Stimulated activated memory B cell treated with anti-CD40 and anti-IgM and Interleukin-4, amounts not matched to agents 10 μg/mL and 1 μg/mL and 100 μg/mL, for 72 hours (primary cell): Measurements from ENCODE around the gene MPRIP.
"Not testable (repeated sequence)": the region's sequence is repeated elsewhere in the genome, so short reads cannot be mapped to it uniquely, and the experiment has no call there.

Experiments used
- ATAC-seq: fragments of 150-1000 bp; cut with Tn5 transposase; 2 replicates; pipeline ENCODE4 v1.10.0; 2021
- H3K27ac Mint-ChIP-seq: one replicate; pipeline ENCODE4 v1.8.0; 2022; ENCODE audit warnings: mild to moderate bottlenecking, mixed read lengths
- H3K27me3 Mint-ChIP-seq: one replicate; pipeline ENCODE4 v1.8.0; 2022; ENCODE audit warnings: mixed read lengths
- H3K36me3 Mint-ChIP-seq: one replicate; pipeline ENCODE4 v1.8.0; 2022; ENCODE audit warnings: mixed read lengths
- H3K4me1 Mint-ChIP-seq: one replicate; pipeline ENCODE4 v1.8.0; 2022; ENCODE audit warnings: mixed read lengths
- H3K4me3 Mint-ChIP-seq: one replicate; pipeline ENCODE4 v1.8.0; 2022; ENCODE audit warnings: mild to moderate bottlenecking, moderate library complexity, mixed read lengths
- H3K9me3 Mint-ChIP-seq: one replicate; pipeline ENCODE4 v1.8.0; 2022; ENCODE audit warnings: mixed read lengths

Gene MPRIP

DNA sequence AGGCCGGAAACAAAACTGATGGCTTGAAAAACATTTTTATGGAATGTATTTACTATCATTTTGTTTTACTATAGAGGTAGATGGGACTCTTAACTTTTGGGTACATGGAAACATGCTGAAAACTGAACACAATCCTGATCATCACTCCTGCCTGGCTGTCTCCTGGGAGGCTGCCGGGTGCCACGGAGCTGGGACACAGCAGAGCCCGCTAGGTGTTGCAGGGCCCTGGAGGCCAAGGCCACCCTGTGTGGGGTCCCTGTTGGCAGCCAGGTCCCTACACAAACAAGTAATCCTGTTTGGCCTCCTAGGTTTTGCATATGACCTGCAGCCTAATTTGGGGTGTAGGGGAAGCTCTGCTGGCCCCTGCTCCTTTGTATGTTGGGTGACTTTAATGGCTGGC lies 146.3 kb downstream of the MPRIP start:
- Mint-ChIP-seq H3K27me3 (no peaks in the 10 kb centered on the region), H3K4me1 (peaks cover 22% of the 10 kb centered on the region), H3K27ac (peak overlapping the region; percentile 51), H3K9me3 (no peaks in the 10 kb centered on the region), H3K36me3 (peaks cover 20% of the 10 kb centered on the region), H3K4me3 (no peak overlapping the region)
- no peak for ATAC-seq

DNA sequence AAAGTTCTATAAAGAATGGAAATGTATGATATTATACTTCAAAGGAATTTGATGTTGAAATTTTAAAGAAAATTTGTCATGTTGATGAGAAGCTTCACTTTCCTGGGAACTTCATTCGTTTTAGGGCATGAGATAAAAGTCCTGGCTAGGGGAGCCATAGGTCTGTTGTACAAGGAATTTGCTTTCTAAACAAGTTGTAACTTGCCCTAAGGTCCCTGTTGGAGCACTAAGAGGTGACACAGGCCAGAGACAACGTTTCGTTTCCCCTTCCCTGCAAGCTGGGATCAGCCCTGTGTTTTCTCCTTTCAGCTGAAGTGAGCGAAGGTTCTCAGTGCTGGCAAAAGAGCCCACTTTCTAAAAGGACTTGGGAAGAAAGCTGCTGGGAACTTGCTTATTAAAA lies 147.3 kb downstream of the MPRIP start:
- no peak for ATAC-seq
- H3K27me3 Mint-ChIP-seq, result no peaks in the 10 kb centered on the region
- H3K4me3 Mint-ChIP-seq, result no peak overlapping the region
- peaks cover 12% of the 10 kb centered on the region for H3K4me1 Mint-ChIP-seq
- no peak overlapping the region for H3K27ac Mint-ChIP-seq
- peaks cover 17% of the 10 kb centered on the region for H3K36me3 Mint-ChIP-seq
- H3K9me3 Mint-ChIP-seq, result no peaks in the 10 kb centered on the region

DNA sequence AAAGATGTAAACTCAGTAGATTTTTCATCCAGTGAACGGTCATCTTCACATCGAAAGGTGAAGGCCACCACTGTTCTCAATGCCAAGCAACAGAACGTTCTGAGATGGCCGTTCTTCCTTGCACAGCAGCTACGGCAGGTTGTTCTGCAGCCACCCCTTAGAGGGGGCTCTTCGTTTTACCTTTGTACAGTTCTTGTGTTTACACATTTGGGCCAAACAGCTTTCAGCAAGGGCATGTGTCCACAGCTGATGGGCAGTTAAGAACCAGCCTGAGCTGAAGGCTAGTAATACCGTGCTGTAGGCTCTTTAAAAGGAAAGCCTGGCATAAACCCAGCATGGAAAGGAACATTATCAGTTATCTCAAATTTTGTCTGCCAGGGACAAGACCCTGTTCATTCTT lies 147.9 kb downstream of the MPRIP start:
- H3K27me3 Mint-ChIP-seq, result no peaks in the 10 kb centered on the region
- H3K36me3 Mint-ChIP-seq, result peaks cover 13% of the 10 kb centered on the region
- no peak for ATAC-seq
- no peak overlapping the region for H3K4me3 Mint-ChIP-seq
- no peaks in the 10 kb centered on the region for H3K9me3 Mint-ChIP-seq
- peaks cover 6% of the 10 kb centered on the region for H3K4me1 Mint-ChIP-seq
- H3K27ac Mint-ChIP-seq, result no peak overlapping the region

DNA sequence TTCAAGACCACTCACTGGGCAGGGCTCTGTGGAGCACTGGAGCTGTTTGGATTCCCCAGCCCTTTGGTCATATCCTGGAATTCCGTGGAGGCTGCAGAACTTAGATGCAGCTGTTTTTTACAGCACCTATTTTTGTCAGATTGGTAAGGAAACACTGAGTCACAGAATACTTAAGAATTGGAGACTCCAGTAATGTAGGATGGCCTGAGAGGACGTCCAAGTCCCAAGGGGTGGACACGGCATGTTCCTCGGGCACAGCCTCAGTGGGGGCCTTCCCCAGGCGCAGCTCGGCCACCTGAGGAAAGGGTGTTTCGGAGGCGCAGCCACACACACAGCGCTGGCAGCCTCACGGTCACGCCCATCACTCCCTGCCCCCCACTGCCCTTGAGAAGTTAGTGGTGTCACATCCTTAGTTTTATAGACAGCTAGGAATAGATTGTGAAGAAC lies 149.1 kb downstream of the MPRIP start:
- Mint-ChIP-seq H3K4me1 (no peaks in the 10 kb centered on the region), H3K36me3 (peaks cover 7% of the 10 kb centered on the region), H3K4me3 (no peak overlapping the region), H3K9me3 (no peaks in the 10 kb centered on the region), H3K27ac (no peak overlapping the region), H3K27me3 (no peaks in the 10 kb centered on the region)
- ATAC-seq, result no peak

DNA sequence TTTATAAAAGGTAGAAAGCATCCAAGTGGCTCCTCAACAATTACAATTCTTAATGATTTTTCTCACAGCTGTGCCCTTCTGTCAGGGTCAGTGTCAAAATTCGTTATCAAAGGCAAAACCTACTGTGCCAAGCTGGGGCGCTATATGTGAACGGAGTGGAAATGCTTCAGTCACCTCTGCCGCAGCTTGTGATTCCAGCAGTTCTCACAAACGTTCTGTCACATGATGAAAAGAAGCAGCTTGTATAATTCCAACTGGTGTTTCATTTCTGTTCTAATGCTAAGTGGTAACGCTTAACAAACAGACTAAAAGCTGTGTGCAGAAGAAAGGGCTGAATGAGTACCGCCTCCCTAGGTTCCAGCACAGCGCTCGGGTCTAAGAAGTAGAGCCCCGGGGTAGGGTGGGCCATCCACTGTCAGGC lies 149.7 kb downstream of the MPRIP start:
- Mint-ChIP-seq H3K4me3 (no peak overlapping the region), H3K36me3 (peaks cover 7% of the 10 kb centered on the region), H3K9me3 (no peaks in the 10 kb centered on the region), H3K27ac (no peak overlapping the region), H3K27me3 (no peaks in the 10 kb centered on the region), H3K4me1 (no peaks in the 10 kb centered on the region)
- ATAC-seq, result no peak

DNA sequence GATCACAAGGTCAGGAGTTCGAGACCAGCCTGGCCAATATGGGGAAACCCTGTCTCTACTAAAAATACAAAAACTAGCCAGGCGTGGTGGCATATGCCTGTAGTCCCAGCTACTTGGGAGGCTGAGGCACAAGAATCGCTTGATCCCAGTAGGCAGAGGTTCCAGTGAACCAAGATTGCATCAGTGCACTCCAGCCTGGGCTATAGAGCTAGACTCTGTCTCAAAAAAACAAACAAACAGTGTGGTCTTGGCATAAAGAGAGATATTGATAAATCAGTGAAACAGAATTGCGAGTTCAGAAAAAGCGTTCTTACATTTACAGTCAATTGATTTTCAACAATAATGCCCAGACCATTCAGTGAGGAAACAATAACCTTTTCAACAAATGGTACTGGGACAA lies 153.2 kb downstream of the MPRIP start:
- H3K4me3 Mint-ChIP-seq, ATAC-seq, H3K4me1 Mint-ChIP-seq, H3K27ac Mint-ChIP-seq, H3K27me3 Mint-ChIP-seq, H3K9me3 Mint-ChIP-seq, H3K36me3 Mint-ChIP-seq: not testable (repeated sequence)

DNA sequence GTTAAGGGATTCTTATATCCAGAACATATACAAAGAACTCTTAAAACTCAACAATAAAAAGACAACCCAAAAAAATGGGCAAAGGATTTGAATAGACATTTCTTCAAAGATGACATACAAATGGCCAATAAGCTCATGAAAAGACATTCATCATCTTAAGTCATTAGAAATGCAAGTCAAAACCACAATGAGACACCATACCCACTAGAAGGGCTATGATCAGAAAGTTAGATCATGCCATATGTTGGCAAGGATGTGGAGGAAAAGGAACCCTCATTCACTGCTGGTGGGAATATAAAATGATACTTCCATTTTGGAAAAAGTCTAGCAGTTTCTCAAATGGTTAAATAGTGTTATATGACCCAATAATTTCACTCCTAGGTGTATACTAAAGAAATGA lies 154.5 kb downstream of the MPRIP start:
- Mint-ChIP-seq H3K27ac (no peak overlapping the region), H3K36me3 (peaks cover 7% of the 10 kb centered on the region), H3K9me3 (no peaks in the 10 kb centered on the region), H3K4me1 (no peaks in the 10 kb centered on the region), H3K4me3 (no peak overlapping the region), H3K27me3 (no peaks in the 10 kb centered on the region)
- ATAC-seq, result no peak

DNA sequence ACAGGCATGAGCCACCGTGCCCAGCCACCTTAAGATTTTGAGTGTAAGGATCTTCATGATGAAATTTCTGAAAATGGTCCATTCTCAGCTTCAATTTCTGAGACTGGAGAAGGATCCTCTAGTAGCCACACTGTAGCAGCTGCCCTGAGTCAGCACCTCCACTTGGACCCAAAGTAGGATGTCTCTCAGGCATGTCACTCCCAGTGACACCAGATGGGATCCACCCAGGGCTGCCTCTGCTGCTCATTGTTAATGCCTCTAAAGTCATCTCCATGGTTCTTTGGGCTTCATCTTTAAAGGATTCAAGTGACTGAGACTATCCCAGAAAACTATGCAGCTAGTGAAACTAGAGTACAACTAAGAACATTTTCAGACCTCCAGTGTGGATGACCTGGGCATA lies 156.0 kb downstream of the MPRIP start:
- Mint-ChIP-seq H3K27me3 (no peaks in the 10 kb centered on the region), H3K4me1 (no peaks in the 10 kb centered on the region), H3K4me3 (no peak overlapping the region), H3K36me3 (peaks cover 19% of the 10 kb centered on the region), H3K9me3 (no peaks in the 10 kb centered on the region), H3K27ac (no peak overlapping the region)
- ATAC-seq, result no peak

DNA sequence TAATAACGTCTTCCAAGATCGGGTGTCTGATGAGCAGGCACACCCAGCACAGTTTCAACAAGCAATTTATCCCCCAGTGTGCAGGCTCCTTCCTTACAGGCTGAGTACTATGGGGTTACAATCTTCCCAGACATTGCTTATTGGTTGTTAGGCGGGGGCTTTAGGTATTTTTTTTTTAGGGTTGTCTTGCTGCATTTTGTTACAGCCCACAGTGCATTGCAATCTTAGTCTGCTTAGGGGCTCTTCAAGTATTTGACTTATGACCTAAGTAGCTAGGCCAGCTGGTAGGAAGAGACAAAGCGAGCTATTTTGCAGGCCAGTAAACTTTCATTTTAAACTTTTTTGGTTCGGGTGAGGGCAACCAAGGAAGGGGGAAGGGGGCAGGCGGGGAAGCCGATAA lies 158.1 kb downstream of the MPRIP start:
- H3K4me3 Mint-ChIP-seq, result no peak overlapping the region
- no peak for ATAC-seq
- no peaks in the 10 kb centered on the region for H3K27me3 Mint-ChIP-seq
- H3K4me1 Mint-ChIP-seq, result peaks cover 19% of the 10 kb centered on the region
- no peaks in the 10 kb centered on the region for H3K9me3 Mint-ChIP-seq
- no peak overlapping the region for H3K27ac Mint-ChIP-seq
- H3K36me3 Mint-ChIP-seq, result peaks cover 32% of the 10 kb centered on the region

DNA sequence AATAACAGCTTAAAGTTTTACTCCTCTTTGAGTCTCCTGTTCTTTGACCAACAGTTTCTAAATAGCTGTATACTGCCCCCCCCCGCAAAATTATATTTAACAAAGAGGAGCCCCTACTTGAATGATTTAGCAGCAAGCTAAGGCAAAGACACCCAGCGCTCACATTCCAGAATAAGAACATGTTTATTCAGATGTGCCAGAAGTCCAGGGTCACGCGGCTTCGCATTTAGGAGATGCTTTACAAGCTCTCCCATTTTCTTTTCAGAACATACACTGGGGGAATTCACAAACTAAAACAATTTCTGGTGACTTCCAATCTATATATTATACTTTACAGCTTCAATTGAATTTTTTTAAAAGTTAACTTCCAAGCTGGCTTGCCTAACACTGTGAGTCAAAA lies 158.6 kb downstream of the MPRIP start:
- Mint-ChIP-seq H3K27ac (no peak overlapping the region), H3K27me3 (no peaks in the 10 kb centered on the region), H3K9me3 (no peaks in the 10 kb centered on the region), H3K4me1 (peaks cover 24% of the 10 kb centered on the region), H3K36me3 (peaks cover 32% of the 10 kb centered on the region), H3K4me3 (no peak overlapping the region)
- no peak for ATAC-seq

DNA sequence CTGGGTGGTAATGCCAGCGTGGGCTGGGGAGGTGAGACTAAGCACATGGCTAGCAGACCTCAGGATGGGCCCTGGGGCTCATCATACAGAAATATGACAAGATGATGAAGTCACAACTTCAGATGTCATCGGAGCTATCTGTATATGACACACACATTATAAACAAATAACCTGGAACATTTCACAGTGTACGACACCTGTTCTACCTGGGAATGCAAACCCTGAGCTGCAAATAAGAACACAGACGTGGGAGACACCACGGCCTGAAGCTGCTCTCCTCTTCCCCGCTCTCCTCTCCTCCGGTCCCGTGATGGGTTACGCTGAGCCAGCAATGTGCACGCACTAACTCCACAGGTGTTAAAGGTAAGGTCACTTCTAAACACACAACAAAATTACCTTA lies 159.0 kb downstream of the MPRIP start:
- Mint-ChIP-seq H3K4me3 (no peak overlapping the region), H3K27ac (no peak overlapping the region), H3K9me3 (no peaks in the 10 kb centered on the region), H3K4me1 (peaks cover 24% of the 10 kb centered on the region), H3K27me3 (no peaks in the 10 kb centered on the region), H3K36me3 (peaks cover 32% of the 10 kb centered on the region)
- ATAC-seq, result no peak

DNA sequence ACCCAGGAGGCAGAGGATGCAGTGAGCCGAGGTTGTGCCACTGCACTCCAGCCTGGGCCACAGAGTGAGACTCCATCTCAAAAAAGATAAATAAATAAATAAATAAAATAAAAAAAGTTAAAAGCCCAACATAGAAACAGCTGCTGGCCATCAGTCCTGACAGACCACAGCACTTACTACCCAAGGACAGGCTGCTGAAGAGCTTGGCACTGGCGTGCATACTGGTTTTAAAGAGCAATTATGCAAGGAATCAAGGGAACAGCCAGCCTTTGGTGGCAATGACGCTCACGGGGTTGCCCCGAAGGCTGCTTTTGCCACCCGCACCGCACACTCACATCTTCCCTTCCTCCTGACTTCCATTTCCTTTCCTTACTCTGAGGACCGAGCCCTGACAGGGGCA lies 159.7 kb downstream of the MPRIP start:
- H3K36me3 Mint-ChIP-seq, result peaks cover 32% of the 10 kb centered on the region
- ATAC-seq, result no peak
- H3K9me3 Mint-ChIP-seq, result peaks cover 4% of the 10 kb centered on the region
- no peak overlapping the region for H3K27ac Mint-ChIP-seq
- no peak overlapping the region for H3K4me3 Mint-ChIP-seq
- H3K27me3 Mint-ChIP-seq, result no peaks in the 10 kb centered on the region
- peaks cover 30% of the 10 kb centered on the region for H3K4me1 Mint-ChIP-seq

DNA sequence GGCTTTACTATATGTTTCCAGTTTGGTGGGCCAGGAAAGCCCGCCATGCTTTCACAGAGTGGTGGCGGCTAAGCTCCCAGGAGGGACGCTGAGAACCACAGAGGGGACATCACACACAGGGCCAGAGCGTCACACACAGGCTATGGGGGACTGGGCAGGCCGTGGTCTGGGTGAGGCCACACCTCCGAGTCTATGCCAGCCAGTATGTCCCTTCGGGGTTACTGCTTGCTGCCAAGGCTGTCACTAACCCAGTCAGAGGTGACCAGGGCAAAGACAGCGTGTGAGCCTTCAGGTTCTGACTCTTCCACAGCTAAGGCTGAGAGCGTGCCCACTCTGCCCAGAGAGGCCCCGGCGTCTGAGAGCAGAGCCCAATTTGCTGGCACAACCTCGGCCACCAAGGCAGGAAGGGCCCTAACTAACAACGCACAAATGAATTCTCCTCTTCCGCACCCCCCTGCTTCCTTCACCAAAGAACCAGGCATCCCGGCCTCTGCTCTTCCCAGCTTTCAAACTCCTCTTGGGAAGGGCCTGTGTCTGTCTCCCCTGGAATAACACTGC lies 161.0 kb downstream of the MPRIP start:
- no peaks in the 10 kb centered on the region for H3K27me3 Mint-ChIP-seq
- ATAC-seq, result no peak
- H3K27ac Mint-ChIP-seq, result no peak overlapping the region
- peaks cover 31% of the 10 kb centered on the region for H3K4me1 Mint-ChIP-seq
- peaks cover 25% of the 10 kb centered on the region for H3K36me3 Mint-ChIP-seq
- peaks cover 4% of the 10 kb centered on the region for H3K9me3 Mint-ChIP-seq
- H3K4me3 Mint-ChIP-seq, result no peak overlapping the region

DNA sequence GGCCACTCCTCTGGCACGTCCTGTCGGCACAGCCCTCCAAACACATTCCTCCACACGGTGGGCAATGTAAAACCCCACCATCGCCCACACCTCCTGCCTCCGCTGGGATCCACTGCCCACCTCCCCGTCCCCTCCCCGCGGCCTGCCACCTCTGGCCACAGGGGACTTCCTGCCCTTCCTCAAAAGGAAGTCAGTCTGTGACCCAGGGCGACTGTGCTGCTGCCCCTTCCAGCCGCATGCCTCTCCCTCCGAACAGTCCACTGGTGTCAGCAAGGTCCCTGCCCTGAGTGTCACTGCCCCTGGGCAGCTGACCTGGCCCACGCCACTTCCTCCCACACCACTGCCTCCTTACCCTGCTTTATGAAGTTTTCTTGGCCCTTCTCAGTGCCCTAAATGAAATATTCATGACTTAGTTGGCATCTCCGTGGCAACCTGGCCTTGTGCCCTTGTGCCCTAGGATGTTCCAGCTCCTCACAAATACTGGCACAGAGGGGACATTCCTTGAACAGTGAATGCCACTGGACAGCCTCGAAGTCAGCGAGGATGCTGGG lies 161.9 kb downstream of the MPRIP start:
- Mint-ChIP-seq H3K27ac (peak overlapping the region; percentile 82), H3K27me3 (no peaks in the 10 kb centered on the region), H3K4me1 (peaks cover 31% of the 10 kb centered on the region), H3K9me3 (peaks cover 4% of the 10 kb centered on the region), H3K4me3 (peak overlapping the region; percentile 83), H3K36me3 (peaks cover 25% of the 10 kb centered on the region)
- ATAC-seq, result no peak

DNA sequence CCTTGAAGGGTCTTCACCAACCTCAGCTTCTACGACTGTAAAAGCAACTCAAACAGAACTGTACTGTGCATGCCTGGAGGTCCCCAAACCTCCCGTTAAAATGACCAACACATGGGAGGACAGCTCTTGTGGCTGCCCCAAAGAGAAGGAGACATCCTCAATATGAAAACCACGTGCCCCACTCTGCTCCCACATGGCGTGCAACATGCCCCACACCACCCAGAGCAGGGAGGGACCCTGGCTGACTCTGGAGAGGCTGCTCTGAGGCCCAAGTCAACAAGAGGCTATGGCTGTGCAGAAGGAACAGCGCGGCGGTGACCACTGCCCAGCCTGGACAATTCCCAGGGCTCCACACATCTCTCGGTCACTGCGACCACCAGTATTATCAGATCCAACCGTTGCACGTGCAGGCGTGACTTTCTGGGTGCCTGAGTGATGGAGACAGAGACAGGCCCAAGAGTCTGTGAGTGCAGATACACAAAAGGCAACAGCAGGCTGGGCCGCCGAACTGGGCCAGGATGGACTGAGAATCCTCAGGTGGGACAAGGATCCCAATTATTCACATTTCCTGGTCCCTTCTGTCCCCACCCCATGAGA lies 162.5 kb downstream of the MPRIP start:
- H3K9me3 Mint-ChIP-seq, result peaks cover 4% of the 10 kb centered on the region
- H3K27ac Mint-ChIP-seq, result peak overlapping the region; percentile 82
- peaks cover 25% of the 10 kb centered on the region for H3K36me3 Mint-ChIP-seq
- peak overlapping the region; percentile 83 for H3K4me3 Mint-ChIP-seq
- peaks cover 31% of the 10 kb centered on the region for H3K4me1 Mint-ChIP-seq
- no peaks in the 10 kb centered on the region for H3K27me3 Mint-ChIP-seq
- no peak for ATAC-seq

DNA sequence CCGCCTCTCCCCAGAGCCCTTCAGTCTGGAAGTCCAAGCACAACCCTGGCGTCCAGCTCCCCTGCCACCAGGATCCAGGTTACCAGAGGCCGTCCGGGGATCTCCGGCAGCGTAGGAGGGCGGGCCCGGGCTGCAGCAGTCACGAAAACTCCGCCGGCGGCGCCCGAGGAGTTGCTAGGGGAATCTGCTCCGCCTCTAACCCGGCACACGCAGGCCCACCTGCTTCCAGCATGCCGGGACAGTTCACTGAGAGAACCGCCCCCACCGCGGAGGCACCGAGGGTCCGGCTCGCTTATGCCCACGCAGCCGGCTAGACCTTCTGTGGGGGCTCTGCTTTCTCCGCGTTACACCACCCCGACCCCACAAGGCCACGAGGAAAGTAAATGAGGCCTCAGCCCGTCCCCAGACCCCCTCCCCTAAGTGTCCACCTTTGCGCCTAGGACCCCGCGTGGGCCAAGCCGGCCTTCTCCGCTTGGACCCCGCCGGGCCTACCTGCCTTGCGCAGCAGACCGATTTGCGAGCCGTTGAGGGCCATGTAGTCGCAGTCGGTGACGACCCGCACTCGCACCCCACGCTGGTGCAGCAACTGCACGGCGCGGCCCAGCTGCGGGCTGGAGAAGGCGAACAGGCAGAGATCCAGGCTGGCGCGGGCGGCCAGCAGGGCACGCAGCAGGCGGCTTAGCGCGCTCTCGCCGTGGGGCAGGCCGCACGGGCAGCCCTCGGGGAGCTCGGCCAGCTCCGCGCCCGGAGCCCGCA lies 163.3 kb downstream of the MPRIP start:
- Mint-ChIP-seq H3K4me1 (peaks cover 31% of the 10 kb centered on the region), H3K4me3 (peak overlapping the region; percentile 83), H3K27ac (peak overlapping the region; percentile 82), H3K9me3 (peaks cover 4% of the 10 kb centered on the region), H3K27me3 (no peaks in the 10 kb centered on the region), H3K36me3 (peaks cover 25% of the 10 kb centered on the region)
- peak; percentile 71 for ATAC-seq
